ENCODE measurements around the gene SMCO2. TPM values are rescaled to one million over a fixed set of nuclear protein-coding genes. Genes with fewer than 3 reads are reported as not detected.

Gene SMCO2
- total and polyA plus RNA-seq, 2 of the 13 experiments (the other 11 are each of a cell fraction or from before 2014, with no cell fraction given) = 0.15 TPM; not detected in 1

GRCh38 chr12:27523642-27524493 lies 77.3 kb downstream of the SMCO2 start, which contains the start of gene PPFIBP1 (continued):
- TF ChIP-seq ARID5B (CRISPR knock-in tag; IDR thresholded peaks at IDR 0.05) (peak; percentile 5; the same call in 1 of the 2 replicates), NR2C2 (CRISPR knock-in tag; IDR thresholded peaks at IDR 0.05; ENCODE audit: borderline replicate concordance) (0 out of 2 replicates have a peak, but pooled peaks have one; percentile 5), MED13 (CRISPR knock-in tag; IDR thresholded peaks at IDR 0.05) (no peak), ZNF280B (CRISPR knock-in tag; IDR thresholded peaks at IDR 0.05; ENCODE audit: borderline replicate concordance) (peak; percentile 71; the same call in 1 of the 2 replicates), ATF1 (CRISPR knock-in tag; IDR thresholded peaks at IDR 0.05) (peak; percentile 82), THAP11 (CRISPR knock-in tag; IDR thresholded peaks at IDR 0.05) (peak; percentile 47), ZNF747 (CRISPR knock-in tag; IDR thresholded peaks at IDR 0.05; ENCODE audit: borderline replicate concordance) (peak; percentile 77; the same call in 1 of the 2 replicates), NFIC (IDR thresholded peaks at IDR 0.05; ENCODE audit: low read length) (peak; percentile 29; the same call in 1 of the 2 replicates), KLF16 (CRISPR knock-in tag; IDR thresholded peaks at IDR 0.05) (peak in 1 of 2 experiments; percentile 69; a peak in 1 of 4 replicates), MXI1 (IDR thresholded peaks at IDR 0.05; ENCODE audit: borderline replicate concordance, low read depth, low read length) (peak; percentile 10; the same call in 1 of the 3 replicates), ZNF768 (CRISPR knock-in tag; IDR thresholded peaks at IDR 0.05) (peak; percentile 37; the same call in 1 of the 2 replicates), EP300 (IDR thresholded peaks at IDR 0.05; ENCODE audit: low read depth in 2 of 2, low read length in 2 of 2) (no peak), EP300 (CRISPR knock-in tag; IDR thresholded peaks at IDR 0.05; ENCODE audit: borderline replicate concordance) (no peak), HMG20B (CRISPR knock-in tag; conservative IDR thresholded peaks at IDR 0.05) (no peak), ZNF883 (CRISPR knock-in tag; IDR thresholded peaks at IDR 0.05; ENCODE audit: not compliant biosample characterization) (peak; percentile 44), ZBTB25 (CRISPR knock-in tag; IDR thresholded peaks at IDR 0.05) (0 out of 2 replicates have a peak, but pooled peaks have one; percentile 10), NRL (CRISPR knock-in tag; IDR thresholded peaks at IDR 0.05; ENCODE audit: borderline replicate concordance) (peak; percentile 69; the same call in 1 of the 2 replicates), ZNF550 (CRISPR knock-in tag; IDR thresholded peaks at IDR 0.05; ENCODE audit: borderline replicate concordance) (0 out of 2 replicates have a peak, but pooled peaks have one; percentile 66), ZNF446 (CRISPR knock-in tag; IDR thresholded peaks at IDR 0.05) (0 out of 2 replicates have a peak, but pooled peaks have one; percentile 43), RAD51 (IDR thresholded peaks at IDR 0.05; ENCODE audit: borderline replicate concordance) (no peak), NFRKB (IDR thresholded peaks at IDR 0.05) (no peak)

Measured in HepG2 (cell line).